Esophagus muscularis mucosa (tissue), 4 donors: ENCODE results near the gene TP53I11.

ENCODE experiments used
- CTCF ChIP-seq, 3 experiments: fragments of 200-600 bp in 2 of 3; fragments of 450-650 bp in 1 of 3; sonication (generic) in 2 of 3; IDR thresholded peaks; one replicate each; pipeline ENCODE4 v1.5.1; 2017 to 2019; ENCODE audit warnings: antibody characterized with exemption in 3 of 3, mild to moderate bottlenecking in 2 of 3, moderate library complexity in 1 of 3
- EP300 ChIP-seq: sonication (generic); formaldehyde crosslinking; IDR thresholded peaks from one replicate; pipeline ENCODE4 v1.6.1; 2017; ENCODE audit warnings: antibody characterized with exemption
- POLR2A ChIP-seq: fragments of 450-650 bp; IDR thresholded peaks from one replicate; pipeline ENCODE4 v1.6.1; 2017; ENCODE audit warnings: antibody characterized with exemption, moderate library complexity, mild to moderate bottlenecking, low read depth
- POLR2AphosphoS5 ChIP-seq, 2 donors: sonication (generic); formaldehyde crosslinking; IDR thresholded peaks; one replicate each; pipeline ENCODE4 v1.6.1; 2017; ENCODE audit warnings: antibody characterized with exemption in 2 of 2

- TF ChIP-seq CTCF (IDR thresholded peaks at IDR 0.05) = no peak
- TF ChIP-seq EP300 = no peak
- no peak for TF ChIP-seq POLR2A
- TF ChIP-seq POLR2AphosphoS5 (IDR thresholded peaks at IDR 0.05) = no peak
Observed at GRCh38 chr11:44913502-44913901, 37.2 kb downstream of the TP53I11 start.
